K562 (cell line): ENCODE results near the gene ULK1. TPM values are rescaled to one million over a fixed set of nuclear protein-coding genes. Genes with fewer than 3 reads are reported as not detected.

Experiments
- C11orf30 ChIP-seq: fragments of 450-650 bp; IDR thresholded peaks from 2 replicates; pipeline ENCODE4 v1.6.1; 2016; ENCODE audit warnings: low read depth, mild to moderate bottlenecking
- CBFA2T2 ChIP-seq: fragments of 450-650 bp; conservative IDR thresholded peaks from 2 replicates; pipeline ENCODE4 v1.6.1; 2017; ENCODE audit warnings: mild to moderate bottlenecking
- CXXC5 ChIP-seq: fragments of 250-450 bp; sonication (Bioruptor Pico); IDR thresholded peaks from 2 replicates; pipeline ENCODE4 v1.8.0; 2022; ENCODE audit warnings: inconsistent platforms, mild to moderate bottlenecking, moderate library complexity
- EHMT2 ChIP-seq: fragments of 450-650 bp; IDR thresholded peaks from 2 replicates; pipeline ENCODE4 v1.6.1; 2018; ENCODE audit warnings: antibody characterized with exemption
- NFIC ChIP-seq: fragments of 450-650 bp; IDR thresholded peaks from 2 replicates; pipeline ENCODE4 v1.6.1; 2017; ENCODE audit warnings: mild to moderate bottlenecking, inconsistent platforms
- NRF1 ChIP-seq, 2 experiments: fragments of 450-650 bp; IDR thresholded peaks in 1 of 2; conservative IDR thresholded peaks in 1 of 2; 2 replicates each; pipeline ENCODE4 v1.6.1; 2014; ENCODE audit warnings: mild to moderate bottlenecking in 2 of 2
- PCBP1 ChIP-seq: fragments of 200-400 bp; formaldehyde crosslinking; IDR thresholded peaks from 2 replicates; pipeline ENCODE4 v1.6.1; 2018; ENCODE audit warnings: mild to moderate bottlenecking, low read depth, low read length; ENCODE audit not compliant: poor library complexity, severe bottlenecking
- POLR2G ChIP-seq: fragments of 200-400 bp; formaldehyde crosslinking; IDR thresholded peaks from 2 replicates; pipeline ENCODE4 v1.6.1; 2017; ENCODE audit warnings: low read depth, mild to moderate bottlenecking, antibody characterized with exemption, low read length, moderate library complexity
- SUPT5H ChIP-seq: fragments of 450-650 bp; IDR thresholded peaks from 2 replicates; pipeline ENCODE4 v1.6.1; 2016
- TAF1 ChIP-seq: IDR thresholded peaks from 2 replicates; pipeline ENCODE4 v1.6.1; 2011; ENCODE audit warnings: mild to moderate bottlenecking, low read length, moderate library complexity; ENCODE audit not compliant: insufficient read depth, control insufficient read depth, severe bottlenecking; ENCODE audit errors: extremely low read depth
- ZFX ChIP-seq: sonication (generic); formaldehyde crosslinking; IDR thresholded peaks from 2 replicates; pipeline ENCODE4 v1.8.0; 2022; ENCODE audit warnings: mild to moderate bottlenecking, missing genetic modification reagents, moderate library complexity
- ZNF444 ChIP-seq: fragments of 250-450 bp; sonication (Bioruptor Pico); IDR thresholded peaks from 2 replicates; pipeline ENCODE4 v1.4.0; 2020; ENCODE audit warnings: mild to moderate bottlenecking, moderate library complexity
- ZSCAN29 ChIP-seq: fragments of 450-650 bp; IDR thresholded peaks from 2 replicates; pipeline ENCODE4 v1.6.1; 2017
- polyA plus RNA-seq, 8 experiments: library from polyadenylated mRNA; depleted of rRNA in 4 of 8; stranded (reverse) in 5 of 8; unstranded in 3 of 8; fragments of >200 nt; fragmentation: Nextera tagmentation in 2 of 8; fragmentation: Illumina TruSeq in 1 of 8; extraction: Ambion mirVana in 2 of 8; extraction: Trizol in 1 of 8; gene quantifications; 2 replicates each; pipeline versions ENCODE4 v1.2.1 to v1.2.3, GENCODE V29; 2011 to 2014; ENCODE audit warnings: inconsistent platforms in 1 of 8, missing spikeins in 1 of 8
- total RNA-seq, 7 experiments: library from RNA; depleted of rRNA in 6 of 7; stranded (reverse); fragments of >200 nt in 6 of 7; fragmentation: Illumina TruSeq in 2 of 7; extraction: Trizol in 2 of 7; gene quantifications; 2 replicates each; pipeline versions ENCODE4 v1.2.1 to v1.2.3, GENCODE V29; 2011 to 2021; ENCODE audit warnings: low replicate concordance in 1 of 7
- TF ChIP-seq, protein P1 (sequence below), 3 experiments: fragments of 200-800 bp in 1 of 3; fragments of 250-450 bp in 1 of 3; fragments of 450-650 bp in 1 of 3; sonication (Bioruptor Pico) in 1 of 3; sonication (Bioruptor generic) in 1 of 3; formaldehyde crosslinking in 1 of 3; IDR thresholded peaks; 2 replicates each; pipeline versions ENCODE4 v1.6.1 to v1.8.0; 2016 to 2022; ENCODE audit warnings: mild to moderate bottlenecking in 2 of 3, missing genetic modification characterization in 2 of 3, missing compliant biosample characterization in 1 of 3, moderate library complexity in 1 of 3
- TF ChIP-seq, protein P2 (sequence below): fragments of 250-450 bp; sonication (Bioruptor Pico); IDR thresholded peaks from 2 replicates; pipeline ENCODE4 v1.5.0; 2021; ENCODE audit warnings: mild to moderate bottlenecking, moderate library complexity
- TF ChIP-seq, protein P3 (sequence below), 2 experiments: IDR thresholded peaks; 2 replicates each; pipeline ENCODE4 v1.6.1; 2011; ENCODE audit warnings: borderline replicate concordance in 1 of 2, control low read depth in 1 of 2, low read depth in 1 of 2, low read length in 1 of 2, mild to moderate bottlenecking in 1 of 2, mixed read lengths in 1 of 2, moderate library complexity in 1 of 2; ENCODE audit not compliant: insufficient read depth in 1 of 2, insufficient read length in 1 of 2, poor library complexity in 1 of 2, severe bottlenecking in 1 of 2; ENCODE audit errors: extremely low read depth in 1 of 2

The ULK1 gene
- total and polyA plus RNA-seq, 9 of the 15 experiments (the other 6 are each of a cell fraction or from before 2014, with no cell fraction given), result 0.15 to 29.4 (median 2.5) TPM

DNA sequence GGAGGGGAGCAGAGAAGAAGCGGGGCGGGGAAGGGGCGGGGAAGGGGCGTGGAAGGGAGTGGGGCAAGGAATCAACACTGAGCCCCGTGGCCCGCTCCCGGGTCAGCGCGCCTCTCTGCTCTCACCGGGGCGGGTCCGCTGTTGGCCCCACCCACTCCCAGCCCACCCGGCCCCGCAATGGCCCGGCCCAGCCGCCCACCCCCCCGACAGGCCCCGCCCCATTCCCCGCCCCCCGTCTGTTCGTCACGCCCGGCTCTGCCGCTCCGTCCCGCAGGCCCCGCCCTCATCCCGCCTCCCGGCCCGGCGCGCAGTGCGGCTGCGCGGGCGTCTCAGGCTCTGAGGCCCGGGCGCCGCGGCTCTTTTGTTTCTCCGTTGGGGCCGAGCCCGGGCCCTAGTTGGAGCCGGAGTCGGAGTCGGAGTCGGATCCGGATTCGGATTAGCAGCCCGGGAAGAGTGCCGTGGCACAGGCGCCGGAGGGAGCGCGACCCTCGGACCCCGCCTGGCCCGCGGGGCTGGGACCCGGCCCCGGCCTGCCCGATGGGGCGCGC, at the start of gene ULK1 (continued):
- TF ChIP-seq, protein P1, sequence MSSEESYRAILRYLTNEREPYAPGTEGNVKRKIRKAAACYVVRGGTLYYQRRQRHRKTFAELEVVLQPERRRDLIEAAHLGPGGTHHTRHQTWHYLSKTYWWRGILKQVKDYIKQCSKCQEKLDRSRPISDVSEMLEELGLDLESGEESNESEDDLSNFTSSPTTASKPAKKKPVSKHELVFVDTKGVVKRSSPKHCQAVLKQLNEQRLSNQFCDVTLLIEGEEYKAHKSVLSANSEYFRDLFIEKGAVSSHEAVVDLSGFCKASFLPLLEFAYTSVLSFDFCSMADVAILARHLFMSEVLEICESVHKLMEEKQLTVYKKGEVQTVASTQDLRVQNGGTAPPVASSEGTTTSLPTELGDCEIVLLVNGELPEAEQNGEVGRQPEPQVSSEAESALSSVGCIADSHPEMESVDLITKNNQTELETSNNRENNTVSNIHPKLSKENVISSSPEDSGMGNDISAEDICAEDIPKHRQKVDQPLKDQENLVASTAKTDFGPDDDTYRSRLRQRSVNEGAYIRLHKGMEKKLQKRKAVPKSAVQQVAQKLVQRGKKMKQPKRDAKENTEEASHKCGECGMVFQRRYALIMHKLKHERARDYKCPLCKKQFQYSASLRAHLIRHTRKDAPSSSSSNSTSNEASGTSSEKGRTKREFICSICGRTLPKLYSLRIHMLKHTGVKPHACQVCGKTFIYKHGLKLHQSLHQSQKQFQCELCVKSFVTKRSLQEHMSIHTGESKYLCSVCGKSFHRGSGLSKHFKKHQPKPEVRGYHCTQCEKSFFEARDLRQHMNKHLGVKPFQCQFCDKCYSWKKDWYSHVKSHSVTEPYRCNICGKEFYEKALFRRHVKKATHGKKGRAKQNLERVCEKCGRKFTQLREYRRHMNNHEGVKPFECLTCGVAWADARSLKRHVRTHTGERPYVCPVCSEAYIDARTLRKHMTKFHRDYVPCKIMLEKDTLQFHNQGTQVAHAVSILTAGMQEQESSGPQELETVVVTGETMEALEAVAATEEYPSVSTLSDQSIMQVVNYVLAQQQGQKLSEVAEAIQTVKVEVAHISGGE (CRISPR knock-in tag; IDR thresholded peaks at IDR 0.05), result peak in 1 of 3 experiments; percentile 89; a peak in 2 of 6 replicates
- TF ChIP-seq PCBP1, result peak; percentile 57
- TF ChIP-seq CXXC5 (CRISPR knock-in tag), result peak; percentile 34; the same call in 1 of the 2 replicates
- TF ChIP-seq ZNF444 (CRISPR knock-in tag), result no peak
- peak; percentile 55 for TF ChIP-seq SUPT5H
- TF ChIP-seq CBFA2T2, result no peak
- TF ChIP-seq, protein P2, sequence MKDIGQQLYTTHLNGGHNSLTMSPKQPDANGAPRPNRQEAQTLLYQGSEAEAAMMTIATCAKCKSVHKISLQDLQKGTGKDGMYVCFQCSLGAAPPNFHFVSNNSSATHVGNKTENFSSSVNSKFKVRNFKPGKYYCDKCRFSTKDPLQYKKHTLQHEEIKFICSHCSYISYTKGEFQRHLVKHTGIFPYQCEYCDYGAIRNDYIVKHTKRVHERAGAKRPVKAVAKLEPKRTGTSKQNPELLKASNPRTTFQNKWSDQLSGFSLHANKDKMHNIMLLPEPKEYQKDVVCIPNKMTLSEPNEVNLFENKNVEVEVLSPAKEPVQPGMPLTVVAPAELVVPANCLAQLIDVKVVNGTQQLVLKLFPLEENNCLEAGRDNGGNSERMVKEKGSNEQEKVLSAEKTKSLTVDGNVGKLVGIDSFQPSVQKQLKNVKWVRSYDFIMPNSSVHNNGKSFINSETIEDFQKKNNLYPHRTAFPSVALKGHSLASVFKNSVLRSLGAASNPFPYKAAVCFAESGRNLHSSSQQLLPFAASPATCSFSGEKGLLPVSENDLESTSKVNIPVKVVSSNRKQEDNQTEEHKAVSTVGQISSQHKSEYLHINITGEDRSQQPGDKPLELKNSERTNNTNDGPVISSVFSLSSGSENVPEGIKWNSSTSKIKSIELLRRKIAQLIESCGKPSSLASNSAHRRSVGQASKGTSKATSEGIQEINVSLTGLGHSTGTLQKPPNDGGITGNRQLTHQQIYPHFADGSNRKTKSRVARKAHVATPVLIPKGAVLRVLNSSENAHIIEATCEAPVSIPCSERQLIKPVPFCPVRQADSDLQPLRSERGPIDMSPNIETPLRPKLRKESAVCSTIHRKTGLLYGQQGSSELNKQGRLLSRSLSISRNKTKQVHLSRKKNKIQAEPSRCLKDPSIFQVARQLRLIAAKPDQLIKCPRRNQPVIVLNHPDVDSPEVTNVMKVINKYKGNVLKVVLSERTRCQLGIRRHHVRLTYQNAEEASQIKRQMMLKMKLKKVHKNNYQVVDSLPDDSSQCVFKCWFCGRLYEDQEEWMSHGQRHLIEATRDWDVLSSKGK (CRISPR knock-in tag), result no peak
- 0 out of 2 replicates have a peak, but pooled peaks have one; percentile 10 for TF ChIP-seq NFIC
- TF ChIP-seq, protein P3, sequence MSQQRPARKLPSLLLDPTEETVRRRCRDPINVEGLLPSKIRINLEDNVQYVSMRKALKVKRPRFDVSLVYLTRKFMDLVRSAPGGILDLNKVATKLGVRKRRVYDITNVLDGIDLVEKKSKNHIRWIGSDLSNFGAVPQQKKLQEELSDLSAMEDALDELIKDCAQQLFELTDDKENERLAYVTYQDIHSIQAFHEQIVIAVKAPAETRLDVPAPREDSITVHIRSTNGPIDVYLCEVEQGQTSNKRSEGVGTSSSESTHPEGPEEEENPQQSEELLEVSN (IDR thresholded peaks at IDR 0.05; ENCODE audit: borderline replicate concordance in 1 of 2, extremely low read depth in 1 of 2, insufficient read depth in 1 of 2, insufficient read length in 1 of 2, low read depth in 1 of 2, low read length in 1 of 2, poor library complexity in 1 of 2, severe bottlenecking in 1 of 2), result peak in 1 of 2 experiments; percentile 30
- peak; percentile 91 for TF ChIP-seq POLR2G
- peak; percentile 97 for TF ChIP-seq ZSCAN29
- TF ChIP-seq TAF1, result peak; percentile 84
- TF ChIP-seq C11orf30, result no peak
- peak; percentile 78 for TF ChIP-seq ZFX
- peak; percentile 91 to 92 for TF ChIP-seq NRF1 (conservative IDR thresholded peaks at IDR 0.05 in 1 of 2, IDR thresholded peaks at IDR 0.05 in 1 of 2)
- TF ChIP-seq EHMT2, result no peak
